Measurements from ENCODE around the gene MAML2.
"Not testable (repeated sequence)": the region's sequence is repeated elsewhere in the genome, so short reads cannot be mapped to it uniquely, and the experiment has no call there.

GRCh38 chr11:96180937-96181336 is 162.1 kb downstream of the MAML2 start:
- TF ChIP-seq CTCF (IDR thresholded peaks at IDR 0.05); POLR2AphosphoS5 (IDR thresholded peaks at IDR 0.05; ENCODE audit: low read depth, low read length); SIN3A (IDR thresholded peaks at IDR 0.05; ENCODE audit: borderline replicate concordance, insufficient read depth, low read depth, low read length); REST (IDR thresholded peaks at IDR 0.05; ENCODE audit: insufficient read depth in 1 of 2, low read depth in 2 of 2, low read length in 1 of 2); TCF7L2 (IDR thresholded peaks at IDR 0.05; ENCODE audit: low read depth, low read length): not testable (repeated sequence)

Data from Panc1 (cell line).